SHP77 treated with DMSO at 0.1 percent for 48 hours (cell line): Measurements from ENCODE around the gene MAGIX.
"Not testable (repeated sequence)": the region's sequence is repeated elsewhere in the genome, so short reads cannot be mapped to it uniquely, and the experiment has no call there.

ENCODE experiments used
- DNase-seq: peaks from one replicate; lab custom pipeline; 2025; lab: John Stamatoyannopoulos, UW

The MAGIX gene

DNA sequence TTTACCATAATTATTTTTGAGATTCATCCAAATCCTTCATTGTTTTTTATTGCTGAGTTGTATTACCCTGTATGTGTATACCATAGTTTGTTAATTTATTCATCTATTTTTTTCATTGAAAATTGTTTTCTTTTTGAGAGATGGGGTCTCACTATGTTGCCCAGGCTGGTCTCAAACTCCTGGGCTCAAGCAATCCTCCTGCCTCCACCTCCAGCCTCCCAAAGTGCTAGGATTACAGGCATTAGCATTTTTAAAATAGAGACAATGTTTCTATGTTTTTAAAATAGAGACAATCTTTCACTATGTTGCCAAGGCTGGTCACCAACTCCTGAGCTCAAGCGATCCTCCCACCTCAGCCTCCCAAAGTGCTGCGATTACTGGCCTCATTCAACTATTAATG lies 1.6 kb upstream of the MAGIX start:
- DNase-seq: no peak

DNA sequence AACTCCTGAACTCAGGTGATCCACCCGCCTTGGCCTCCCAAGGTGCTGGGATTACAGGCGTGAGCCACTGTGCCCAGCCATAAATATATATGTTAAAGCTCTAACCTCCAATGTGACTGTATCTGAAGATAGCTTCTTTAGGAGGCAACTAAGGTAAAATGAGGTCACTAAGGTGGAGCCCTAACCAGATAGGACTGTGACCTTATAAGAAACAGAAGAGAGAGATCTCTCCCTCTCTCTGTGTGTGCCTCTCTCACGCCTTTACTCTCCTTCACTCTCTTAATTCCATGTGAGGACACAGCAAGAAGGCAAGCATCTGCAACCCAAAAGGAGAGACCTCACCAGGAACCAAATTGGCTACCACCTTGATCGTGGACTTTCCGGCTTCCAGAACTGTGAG lies 926 bp upstream of the MAGIX start:
- no peak for DNase-seq

- peak; percentile 44 for DNase-seq
Observed at GRCh38 chrX:49163555-49164419, 1.2 kb downstream of the MAGIX start.

- DNase-seq: no peak
Observed at GRCh38 chrX:49164589-49165360, 2.2 kb downstream of the MAGIX start.

DNA sequence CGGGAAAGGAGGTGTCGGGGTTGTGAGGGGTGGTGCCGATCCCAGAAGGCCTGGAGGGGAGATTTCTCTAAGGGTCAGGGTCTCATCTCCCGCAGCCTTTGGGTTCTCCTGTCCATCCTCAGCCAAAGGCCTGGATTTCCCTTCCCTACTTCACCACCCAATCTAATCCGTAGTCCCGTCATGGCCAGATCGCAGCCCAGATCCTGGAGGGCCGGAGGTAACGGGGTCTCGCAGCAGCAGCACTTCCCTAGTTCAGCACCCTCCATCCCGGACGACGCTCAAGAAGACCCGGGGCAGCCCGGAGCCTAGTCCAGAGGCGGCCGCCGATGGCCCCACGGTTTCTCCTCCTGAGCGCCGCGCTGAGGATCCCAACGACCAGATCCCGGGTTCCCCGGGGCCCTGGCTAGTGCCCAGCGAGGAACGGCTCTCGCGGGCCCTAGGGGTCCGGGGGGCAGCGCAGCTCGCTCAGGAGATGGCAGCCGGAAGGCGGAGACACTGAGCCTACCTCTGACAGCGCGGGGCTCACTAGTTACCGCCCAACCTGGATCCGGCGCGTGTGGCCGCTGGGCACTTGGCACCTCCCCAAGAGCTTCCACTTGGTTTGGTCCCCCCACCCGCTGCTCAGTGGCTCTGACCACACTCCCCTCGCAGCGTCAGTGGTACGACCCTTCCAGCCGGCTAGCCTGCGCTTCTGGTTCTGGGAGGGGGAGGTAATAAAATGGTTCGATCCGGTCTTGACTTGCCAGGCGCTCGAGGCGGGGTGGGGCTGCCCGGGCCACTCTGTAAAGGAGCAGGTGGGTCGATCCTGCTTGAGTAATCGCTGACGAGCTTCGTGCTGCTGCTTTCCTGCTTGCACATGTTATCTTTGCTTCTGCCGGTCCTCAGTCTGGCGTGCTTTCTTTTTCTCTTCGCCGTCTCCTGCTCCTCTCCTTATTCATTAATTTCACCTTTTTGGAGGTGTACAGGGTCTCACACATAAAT lies 3.6 kb downstream of the MAGIX start:
- DNase-seq: peak; percentile 88

DNA sequence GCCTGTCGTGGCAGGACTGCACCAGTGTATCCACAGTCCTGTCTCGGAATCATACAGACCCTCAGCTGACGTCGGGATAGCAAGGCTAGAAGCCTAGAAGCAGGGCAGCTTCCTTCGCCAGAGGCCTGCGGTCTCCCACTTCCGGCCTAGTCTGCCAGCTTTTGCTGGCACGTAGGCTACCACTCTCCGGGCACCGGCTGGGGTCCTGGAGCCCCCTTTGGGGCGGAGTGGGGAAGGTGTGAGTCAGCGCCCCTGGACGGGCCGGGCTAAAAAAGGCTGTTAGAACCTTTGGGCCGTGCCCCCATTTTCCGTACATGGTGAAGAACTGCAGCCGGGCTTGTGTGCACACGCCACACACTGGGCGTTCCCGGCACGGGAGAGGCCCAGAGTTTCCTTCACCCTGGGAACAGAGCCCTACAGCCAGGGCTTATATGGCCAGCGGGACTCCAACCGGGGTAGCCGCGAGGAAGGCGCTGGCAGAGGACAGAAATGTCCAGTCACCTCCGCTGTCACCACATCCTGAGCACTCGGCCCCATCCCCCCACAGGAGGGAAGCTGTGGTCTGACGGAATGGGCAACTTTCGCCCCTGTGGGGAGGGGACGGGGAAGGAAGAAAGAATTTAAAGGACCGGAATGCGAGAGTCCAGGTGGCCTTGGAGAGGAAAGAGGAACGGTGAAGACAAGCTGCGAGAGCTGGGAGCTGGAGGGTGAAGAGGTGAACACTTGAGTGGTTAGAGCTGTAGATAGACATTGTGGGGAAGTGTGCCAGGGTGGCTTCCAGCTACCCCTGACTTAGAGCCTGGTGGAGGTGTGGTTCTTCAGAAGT lies 4.6 kb downstream of the MAGIX start:
- DNase-seq: peak; percentile 26

DNA sequence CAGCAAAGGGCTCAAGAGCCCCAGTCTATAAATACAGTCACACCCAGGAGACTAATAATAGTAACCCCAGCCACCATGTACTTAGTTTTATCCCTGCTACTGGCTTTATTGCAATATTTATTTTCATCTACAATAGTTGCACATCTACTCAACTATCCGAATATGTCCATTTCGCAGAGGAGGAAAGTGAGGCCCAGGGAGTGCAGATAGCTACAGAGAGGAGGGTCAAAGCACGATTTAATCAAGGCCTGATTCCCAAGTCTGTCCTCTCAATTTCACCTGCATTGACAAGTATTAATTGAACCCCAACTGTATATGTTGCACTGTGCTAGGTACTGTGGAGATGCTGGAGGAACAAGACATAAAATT lies 5.2 kb downstream of the MAGIX start:
- no peak for DNase-seq

- DNase-seq: no peak
Observed at GRCh38 chrX:49171752-49172279, 9.3 kb downstream of the MAGIX start, which contains the start of gene PLP2. Gene PLP2 (plus strand): TSS chrX:49171898. CDS start chrX:49172001, 103 bp downstream.

GRCh38 chrX:49172280-49172780 lies 9.8 kb downstream of the MAGIX start:
- no peak for DNase-seq

DNA sequence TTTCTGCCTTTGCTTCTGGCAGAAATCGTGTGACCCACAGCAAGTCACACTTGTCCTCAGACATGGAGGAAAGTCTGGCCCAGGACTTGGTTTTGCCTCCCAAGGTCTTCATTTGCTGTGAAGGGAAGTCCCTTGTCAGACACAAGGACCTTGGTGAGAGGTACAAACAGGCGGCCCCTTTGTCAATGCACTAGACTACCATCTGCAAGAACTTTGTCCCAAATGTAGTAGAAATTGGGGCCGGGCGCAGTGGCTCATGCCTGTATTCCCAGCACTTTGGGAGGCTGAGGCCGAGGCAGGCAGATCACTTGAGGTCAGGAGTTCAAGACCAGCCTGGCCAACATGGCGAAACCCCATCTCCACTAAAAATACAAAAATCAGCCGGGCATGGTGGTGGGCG lies 11.0 kb downstream of the MAGIX start:
- not testable (repeated sequence) for DNase-seq

DNA sequence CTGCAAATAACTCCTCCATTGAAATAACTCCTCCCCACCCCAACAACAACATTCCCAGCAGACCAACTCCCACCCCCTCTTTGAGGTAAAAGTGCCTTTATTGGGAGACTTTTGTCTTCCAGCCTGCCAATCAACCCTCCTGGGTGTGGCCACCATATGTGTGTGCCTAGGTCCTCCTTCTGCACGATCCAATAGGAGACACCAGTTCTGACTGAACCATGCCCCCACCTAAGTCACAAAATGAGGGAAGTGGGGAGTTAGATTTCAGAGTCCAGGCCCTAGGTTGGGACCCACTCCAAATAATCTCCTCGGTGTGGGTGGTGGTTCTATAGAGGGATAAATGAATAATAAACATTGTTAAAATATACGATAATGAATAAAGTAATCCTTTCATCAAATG lies 12.2 kb downstream of the MAGIX start:
- no peak for DNase-seq

- no peak for DNase-seq
Observed at GRCh38 chrX:49175435-49176274, 13.1 kb downstream of the MAGIX start.

- DNase-seq: no peak
Observed at GRCh38 chrX:49176421-49177326, 14.1 kb downstream of the MAGIX start.

GRCh38 chrX:49177338-49177833 lies 14.8 kb downstream of the MAGIX start:
- DNase-seq: no peak

GRCh38 chrX:49177873-49178480 lies 15.4 kb downstream of the MAGIX start:
- no peak for DNase-seq

DNA sequence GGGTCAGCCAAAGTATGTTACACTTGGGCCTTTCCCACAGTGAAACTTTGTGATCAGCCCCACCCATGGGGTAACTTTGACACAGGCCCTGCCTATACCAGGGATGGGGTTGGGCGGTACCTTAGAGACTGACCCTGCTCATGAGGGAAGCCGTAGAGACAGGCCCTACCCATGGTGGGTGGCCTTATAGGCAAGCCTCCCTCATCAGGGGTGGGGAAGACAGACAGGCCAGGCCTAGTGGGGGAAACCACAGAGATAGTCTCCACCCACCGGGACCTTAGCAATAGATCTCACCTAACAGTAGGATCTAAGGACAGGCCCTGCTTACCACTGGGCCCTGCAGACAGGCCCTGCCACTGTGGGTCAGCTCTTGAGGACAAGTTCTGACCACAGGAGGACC lies 16.0 kb downstream of the MAGIX start:
- no peak for DNase-seq

GRCh38 chrX:49179358-49179757 lies 16.8 kb downstream of the MAGIX start:
- no peak for DNase-seq

GRCh38 chrX:49183701-49184281 lies 21.2 kb downstream of the MAGIX start:
- no peak for DNase-seq
